ENCODE measurements around the gene CST6.
"Not testable (repeated sequence)": the region's sequence is repeated elsewhere in the genome, so short reads cannot be mapped to it uniquely, and the experiment has no call there.

The CST6 gene

DNA sequence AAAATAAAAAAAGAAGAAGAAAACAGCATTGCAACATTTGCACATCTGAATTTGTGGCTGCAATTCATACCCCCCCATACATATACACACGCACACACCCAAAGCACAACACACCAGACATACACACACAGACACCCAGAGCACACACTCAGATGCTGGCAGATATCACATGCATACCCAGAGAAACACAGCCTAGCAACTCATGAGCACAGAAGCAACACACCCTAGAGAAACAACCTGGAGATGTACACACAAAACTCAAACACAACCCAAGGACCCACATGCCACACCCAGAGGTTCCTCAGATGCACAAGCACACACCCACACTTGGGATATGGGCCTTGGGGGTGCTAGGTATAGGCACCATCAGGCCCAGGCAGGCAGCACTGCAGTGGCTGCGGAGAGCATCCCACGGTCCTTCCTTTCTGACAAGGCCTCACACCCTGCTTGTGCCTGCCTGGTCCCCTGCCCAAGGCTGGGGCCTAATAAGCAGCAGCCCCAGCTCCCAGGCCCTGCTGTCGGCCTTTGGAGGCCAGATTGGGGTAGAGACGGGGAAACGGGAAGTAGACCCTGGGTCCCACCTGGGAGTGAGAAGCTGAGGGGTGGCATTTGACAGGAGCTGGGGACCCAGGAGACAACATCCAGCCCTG is 3.1 kb downstream of the CST6 start:
- no peak for DNase-seq

DNA sequence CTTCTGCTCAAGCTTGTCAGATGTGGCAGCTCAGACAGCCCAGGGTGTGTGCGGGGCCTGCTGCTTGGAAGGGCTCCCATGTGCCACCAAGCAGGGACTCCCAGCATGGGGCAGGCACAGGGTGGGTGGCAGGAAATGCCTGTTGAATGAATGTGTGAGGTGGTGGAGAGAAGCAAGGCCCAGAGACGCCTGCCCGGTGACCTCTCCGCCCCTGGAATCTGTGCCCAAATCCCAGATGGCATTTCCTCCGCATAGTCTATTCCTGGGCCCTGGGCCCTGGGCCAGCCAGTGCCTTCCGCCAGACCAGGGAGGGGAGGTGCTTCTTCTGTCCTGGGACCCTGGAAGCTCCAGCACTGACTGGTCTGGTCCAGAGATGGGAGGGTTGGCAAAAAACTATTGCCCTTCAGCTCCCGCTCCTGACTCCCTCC is 3.7 kb downstream of the CST6 start:
- DNase-seq = no peak

DNA sequence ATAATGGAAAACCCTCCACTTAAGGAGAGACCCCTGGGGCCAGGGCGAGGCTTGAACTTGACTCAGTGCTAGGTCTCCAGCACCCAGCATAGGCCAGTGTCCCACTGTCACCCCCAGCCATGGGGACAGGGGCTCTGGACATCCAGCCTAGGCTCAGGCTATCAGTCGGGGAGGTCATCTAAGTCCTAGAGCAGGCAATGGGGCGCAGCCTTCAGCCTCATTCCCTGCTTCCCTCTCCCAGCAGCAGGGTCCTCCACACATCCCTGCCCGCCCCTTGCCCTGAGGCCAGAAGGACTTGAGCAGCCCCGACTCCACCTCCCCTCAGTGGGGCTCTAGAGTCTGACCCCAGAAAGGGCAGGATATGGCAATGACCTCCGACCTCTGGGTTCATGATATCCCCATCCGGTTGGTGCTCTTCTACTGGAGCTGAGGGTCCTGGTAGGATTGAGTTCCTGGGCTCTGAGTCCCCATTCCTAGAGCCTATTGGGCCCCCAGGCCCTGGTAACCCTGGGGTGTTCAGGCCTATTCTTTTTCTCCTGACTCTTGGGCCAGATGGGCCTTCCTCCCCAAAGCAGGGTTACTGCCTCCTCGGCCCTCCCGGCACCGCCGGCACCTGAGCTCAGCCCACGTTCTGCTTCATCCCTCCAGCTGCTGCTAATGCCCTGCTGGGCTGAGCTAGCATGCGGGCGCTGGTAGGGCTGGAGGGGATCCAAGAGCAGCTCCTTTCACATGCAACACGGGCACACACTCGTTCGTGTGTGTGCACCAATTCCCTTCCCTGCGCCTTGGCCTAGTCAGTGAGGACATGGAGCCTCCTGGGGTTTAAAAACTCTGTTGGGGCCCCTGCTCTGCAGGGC is 4.4 kb downstream of the CST6 start:
- no peak for DNase-seq

DNA sequence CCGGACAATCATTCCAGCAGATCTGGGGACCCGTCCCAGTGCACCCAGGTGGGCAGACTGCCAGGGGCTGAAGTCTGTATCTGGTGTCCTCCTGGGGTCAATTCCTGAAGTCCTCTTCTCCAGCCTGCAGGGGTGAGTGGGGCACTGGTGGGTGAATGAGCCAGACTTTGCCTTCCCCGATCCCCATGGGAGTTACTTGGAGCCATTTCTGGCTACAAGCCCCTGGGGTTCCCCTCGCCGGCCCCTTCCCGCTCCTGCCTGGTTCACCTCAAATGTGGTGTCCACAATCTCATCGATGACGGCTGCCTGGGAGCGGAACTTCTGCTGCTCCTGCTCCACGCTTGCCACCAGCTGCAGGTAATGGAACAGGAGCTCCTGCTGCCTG is 5.0 kb downstream of the CST6 start:
- DNase-seq = no peak

DNA sequence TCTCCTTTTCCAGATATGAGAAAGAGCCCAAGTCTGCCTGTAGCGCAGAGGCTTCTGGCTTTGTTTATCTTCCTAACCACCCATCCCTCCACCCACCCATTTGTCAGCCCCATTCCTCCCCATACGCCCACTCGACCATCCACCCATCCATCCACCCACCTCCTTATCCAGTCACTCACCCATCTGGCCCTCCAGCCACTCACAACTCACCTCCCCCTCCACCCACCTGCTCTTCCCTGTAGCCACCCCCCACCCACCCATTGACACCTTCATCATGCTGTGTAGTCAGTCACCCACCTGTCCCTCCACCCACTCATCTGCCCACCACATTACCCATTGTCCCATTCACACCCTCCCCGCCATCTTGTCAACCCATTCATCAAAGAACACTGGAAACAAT is 5.5 kb downstream of the CST6 start:
- no peak for DNase-seq

DNA sequence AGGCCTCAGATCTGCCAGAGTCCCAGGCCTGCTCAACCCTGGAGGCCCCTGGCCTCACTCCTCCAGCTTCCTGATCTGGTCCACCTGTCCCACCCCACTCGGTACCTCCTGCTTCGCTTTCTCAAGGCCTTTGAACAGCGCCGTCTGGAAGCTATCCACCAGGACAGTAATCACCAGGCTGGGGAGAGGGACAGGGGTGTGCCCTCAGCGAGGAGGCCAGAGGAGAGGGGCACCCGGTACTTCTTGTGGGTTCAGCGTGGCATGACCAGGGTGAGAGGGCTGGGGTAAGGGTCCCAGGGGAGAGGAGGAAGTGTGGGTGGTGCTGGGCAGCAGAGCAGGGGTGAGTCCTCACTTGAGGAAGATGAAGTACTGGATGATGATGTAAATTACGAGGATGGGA is 8.4 kb downstream of the CST6 start:
- DNase-seq = no peak

DNA sequence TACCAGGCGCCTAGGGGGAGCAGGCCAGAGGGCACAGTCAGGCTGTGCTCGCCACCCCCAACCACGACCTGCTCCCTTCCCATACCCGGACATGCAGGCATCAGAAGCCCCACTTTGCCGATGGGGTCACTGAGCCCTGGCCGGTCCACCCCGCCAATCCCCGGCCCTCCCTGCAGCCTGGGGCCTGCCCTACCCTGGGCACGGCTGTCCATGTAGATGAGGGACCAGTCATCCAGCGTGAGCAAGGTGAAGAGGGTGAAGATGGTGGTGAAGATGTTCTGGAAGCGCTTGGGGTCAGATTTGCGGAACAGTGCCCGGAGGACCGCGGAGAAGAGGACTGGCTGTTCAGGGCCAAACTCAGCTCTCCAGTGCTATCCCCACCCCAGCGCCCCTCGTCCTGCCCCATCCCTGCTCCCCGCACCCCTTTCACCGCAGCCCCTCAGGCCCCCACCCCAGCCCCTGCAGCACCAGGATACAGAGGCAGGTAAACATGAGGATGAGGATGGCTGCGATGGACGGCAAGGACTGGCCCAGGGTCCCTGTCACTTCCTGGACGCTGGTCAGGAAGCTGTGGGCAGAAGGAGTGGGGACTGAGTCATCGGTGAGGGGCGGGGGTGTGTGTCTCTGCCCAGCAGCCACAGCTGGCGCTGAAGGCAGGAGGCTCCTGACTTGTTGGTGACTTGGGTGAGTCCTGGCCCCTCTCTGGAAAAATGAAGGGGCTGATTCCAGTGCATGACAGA is 9.0 kb downstream of the CST6 start:
- peak in 1 of 51 donors; percentile 3 for DNase-seq

DNA sequence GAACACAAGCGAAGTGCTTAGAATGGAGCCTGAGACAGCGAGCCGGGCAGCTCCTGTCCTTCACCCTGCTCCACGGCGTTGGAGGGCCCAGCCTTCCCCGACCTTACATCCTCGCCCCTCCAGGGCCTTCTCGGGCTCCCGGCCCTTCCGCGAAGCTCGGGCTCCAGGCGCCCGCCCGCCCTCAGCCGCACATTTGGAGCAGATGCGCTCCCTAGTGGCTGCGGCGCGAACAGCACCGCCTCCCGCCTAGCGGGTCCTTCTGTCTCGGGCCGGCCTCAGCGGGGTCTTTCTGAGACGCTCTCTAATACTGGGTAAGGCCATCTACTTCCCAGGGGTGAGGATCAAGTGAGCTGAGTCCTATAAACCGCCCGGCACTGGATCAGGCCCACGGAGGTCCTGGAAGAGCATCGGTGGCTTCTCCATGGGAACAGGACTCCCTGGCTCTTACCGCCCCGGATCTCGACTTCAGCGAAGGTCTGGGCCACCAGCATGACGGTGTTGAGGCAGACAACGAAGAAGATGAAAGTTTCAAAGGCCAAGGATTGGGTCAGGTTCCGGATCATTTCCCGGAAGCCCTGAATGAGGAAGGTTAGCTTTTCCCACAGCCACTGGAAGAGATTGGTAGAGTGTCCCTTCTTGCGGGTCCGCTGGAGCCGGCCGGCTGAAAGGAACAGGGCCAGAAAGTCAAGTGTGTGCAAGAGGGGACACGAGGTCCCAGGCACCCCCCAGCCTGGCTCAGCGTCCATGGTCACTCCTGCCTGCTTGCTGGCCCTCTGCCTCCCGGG is 10.8 kb downstream of the CST6 start:
- DNase-seq = peak in 39 of 51 donors; percentile 5 to 76 (median 31)

DNA sequence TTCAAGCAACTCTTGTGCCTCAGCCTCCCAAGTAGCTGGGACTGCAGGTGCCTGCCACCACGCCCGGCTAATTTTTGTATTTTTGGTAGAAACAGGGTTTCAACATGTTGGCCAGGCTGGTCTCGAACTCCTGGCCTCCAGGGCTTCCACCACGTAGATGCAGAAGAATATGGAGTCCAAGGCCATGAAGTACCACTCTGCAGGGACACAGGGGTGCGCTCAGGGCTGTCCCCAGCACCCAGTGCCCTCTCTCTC is 11.3 kb downstream of the CST6 start:
- not testable (repeated sequence) for DNase-seq

DNA sequence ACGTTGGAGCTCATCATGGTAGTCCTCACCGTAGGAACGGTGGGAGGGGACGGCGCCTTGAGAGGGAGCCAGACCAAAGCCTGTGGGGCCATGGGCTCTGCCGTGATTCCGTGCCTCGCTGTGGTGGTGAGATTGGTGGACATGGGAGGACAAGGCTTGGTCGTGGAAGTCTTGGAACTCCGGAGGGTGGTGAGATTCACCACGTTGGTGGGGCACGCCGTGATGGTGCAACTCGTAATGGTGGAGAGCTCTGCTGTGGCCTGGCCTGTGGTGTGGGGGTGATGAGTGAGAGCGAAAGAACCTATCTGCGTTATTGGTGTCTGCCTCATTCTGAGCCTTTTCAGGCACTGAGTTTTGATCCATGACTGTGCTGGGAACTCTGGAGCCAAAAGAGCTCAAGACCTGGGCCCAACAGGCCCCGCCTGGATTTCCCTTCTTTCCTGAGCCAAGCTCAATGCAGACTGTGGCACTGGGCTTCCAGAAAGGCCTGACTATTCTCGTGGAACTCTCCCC is 14.3 kb downstream of the CST6 start, which contains the start of gene CATSPER1:
Gene CATSPER1, minus strand, starts transcription at position 463 of the 513 bp plus-strand sequence. Its CDS starts 100 bp downstream, at position 363.
- no peak for DNase-seq

DNA sequence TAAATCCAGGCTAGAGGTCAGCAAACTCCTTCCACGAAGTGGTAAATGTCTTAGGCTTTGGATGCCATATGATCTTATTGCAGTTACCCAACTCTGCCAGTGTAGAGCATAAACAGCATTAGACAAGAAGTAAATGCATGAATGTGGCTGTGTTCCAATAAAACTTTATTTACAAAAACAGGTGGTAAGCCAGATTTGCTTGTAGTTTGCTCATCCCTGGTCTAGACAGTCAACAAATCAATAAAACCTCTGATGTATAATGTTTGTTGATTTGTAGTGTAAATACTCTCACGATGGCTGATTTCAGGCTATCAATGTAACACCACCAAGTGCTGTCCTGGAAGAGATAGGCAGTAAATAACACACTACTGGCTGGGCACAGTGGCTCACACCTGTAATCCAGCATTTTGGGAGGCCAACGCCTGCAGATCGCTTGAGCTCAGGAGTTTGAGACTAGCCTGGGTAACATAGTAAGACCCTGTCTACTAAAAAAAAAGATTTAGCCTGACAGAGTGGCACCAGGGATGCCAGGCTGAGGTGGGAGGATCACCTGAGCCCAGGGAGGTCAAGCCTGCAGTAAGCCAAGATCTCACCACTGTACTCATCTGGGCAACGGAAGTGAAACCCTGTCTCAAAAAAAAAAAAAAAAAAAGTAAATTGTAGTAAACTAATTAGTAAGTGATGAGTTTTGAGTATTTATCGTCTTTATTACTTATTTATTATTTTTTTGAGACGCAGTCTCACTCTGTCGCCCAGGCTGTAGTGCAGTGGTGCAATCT is 21.3 kb downstream of the CST6 start:
- DNase-seq = no peak

DNA sequence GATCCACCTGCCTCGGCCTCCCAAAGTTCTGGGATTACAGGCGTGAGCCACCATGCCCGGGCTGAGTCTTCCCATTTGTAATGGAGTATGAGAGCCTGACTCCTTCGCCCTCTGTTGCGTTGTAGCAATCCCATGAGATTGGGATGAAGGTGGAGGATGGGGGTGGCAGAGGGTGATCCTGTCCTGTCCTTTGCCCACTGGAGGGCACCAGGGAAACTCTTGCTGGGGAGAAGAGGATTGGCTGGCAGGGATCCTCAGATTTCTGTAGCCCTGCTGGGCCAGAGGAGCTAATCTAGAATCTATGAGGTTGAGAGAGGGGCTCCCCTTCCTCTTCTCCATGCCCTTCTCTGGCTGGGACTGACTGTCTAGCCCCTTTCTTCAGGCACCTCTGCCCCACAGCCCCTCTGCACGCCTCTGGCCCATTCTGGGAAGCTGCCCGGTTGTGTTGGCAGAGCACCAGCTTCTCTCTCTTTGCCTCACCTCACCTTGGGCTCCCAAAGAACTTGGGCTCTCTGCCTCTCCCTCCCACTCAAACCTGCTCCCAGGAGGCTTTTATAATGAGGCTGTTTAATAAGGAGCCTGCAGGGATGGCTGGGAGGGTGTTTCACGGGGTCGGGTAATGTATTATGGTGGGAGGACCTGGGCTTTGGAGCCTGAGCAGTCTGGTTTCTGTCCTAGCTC is 24.0 kb downstream of the CST6 start:
- DNase-seq = no peak

DNA sequence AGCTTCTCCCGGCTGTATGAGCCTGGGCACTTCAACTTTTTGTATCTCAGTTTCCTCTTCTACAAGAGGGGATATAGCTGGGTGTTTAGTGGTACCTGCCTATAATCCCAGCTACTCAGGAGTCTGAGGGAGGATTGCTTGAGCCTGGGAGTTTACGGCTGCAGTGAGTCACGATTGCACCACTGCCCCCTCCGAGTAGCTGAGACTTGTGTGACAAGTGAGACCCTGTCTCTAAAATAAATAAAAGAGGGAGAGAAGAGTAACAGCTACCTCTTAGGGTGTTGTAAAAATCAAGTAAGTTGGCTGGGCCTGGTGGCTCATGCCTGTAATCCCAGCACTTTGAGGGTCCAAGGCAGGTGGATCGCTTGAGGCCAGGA is 24.5 kb downstream of the CST6 start:
- no peak for DNase-seq

DNA sequence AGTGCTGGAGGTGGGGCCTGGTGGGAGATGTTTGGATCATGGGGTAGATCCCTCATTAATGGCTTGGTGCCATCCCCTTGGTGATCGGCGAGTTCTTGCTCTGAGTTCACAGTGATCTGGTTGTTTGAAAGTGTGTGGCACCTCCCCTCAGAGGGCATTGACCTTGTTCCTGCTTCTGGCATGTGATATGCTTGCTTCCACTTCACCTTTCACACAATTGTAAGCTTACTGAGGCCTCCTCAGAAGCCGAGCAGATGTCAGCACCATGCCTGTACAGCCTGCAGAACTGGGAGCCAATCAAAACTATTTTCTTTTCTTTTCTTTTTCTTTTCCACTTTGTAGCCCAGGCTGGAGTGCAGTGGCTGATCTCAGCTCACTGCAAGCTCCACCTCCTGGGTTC is 25.5 kb downstream of the CST6 start:
- DNase-seq = no peak

DNA sequence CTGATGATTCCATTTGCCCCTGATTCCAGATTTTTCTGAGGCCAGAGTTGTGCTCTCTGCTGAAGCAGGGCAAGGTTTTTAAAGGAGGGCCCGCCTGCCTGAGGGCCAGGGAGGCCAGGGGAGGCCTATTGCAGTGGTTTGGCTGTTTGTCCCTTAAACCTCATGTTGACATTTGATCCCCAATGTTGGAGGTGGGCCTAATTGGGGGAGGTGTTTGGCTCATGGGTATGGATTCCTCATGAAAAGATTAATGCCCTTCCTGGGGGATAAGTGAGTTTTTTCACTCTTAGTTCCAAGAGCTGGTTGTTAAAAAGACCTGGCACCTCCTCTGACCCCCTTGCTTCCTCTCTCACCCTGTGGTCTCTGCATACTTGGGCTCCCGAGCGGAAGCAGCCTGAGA is 28.0 kb downstream of the CST6 start:
- no peak for DNase-seq

DNA sequence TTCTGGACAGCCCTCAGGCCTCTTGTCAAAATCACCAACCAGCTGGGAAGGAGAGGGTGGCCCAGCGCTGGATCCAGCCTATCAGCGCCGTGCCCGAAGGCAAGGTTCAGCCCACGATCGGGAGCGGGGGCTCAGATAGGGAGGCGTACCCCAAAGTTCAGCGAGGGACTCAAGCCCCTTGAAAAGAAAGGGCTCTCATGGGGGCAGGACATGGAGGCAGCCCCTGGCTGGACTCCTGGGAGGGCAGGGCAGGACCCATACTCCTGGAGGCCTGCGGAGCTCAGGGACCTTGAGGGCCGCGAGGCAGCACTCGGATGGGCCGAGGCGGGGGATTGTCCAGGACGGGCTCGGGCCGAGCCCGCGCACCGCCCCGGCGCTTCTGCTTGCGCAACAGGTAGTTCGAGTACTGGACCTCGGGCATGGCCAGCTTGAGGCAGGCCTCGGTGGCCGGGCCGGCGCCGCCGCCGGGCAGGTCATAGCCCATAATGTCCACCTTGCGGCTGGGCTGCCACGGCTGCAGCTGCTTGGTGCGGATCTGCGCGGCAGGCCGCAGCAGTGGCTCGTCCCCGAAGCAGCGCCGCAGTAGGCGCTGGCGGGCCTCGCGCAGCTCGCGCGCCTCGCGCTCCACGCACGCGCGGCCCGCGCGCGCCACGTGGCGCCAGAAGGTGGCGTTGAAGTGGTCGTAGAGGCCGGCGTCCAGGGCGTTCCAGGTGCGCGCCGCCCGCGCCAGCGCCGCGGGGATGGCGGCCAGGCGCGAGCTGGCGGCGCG is 30.6 kb downstream of the CST6 start:
- DNase-seq = no peak

DNA sequence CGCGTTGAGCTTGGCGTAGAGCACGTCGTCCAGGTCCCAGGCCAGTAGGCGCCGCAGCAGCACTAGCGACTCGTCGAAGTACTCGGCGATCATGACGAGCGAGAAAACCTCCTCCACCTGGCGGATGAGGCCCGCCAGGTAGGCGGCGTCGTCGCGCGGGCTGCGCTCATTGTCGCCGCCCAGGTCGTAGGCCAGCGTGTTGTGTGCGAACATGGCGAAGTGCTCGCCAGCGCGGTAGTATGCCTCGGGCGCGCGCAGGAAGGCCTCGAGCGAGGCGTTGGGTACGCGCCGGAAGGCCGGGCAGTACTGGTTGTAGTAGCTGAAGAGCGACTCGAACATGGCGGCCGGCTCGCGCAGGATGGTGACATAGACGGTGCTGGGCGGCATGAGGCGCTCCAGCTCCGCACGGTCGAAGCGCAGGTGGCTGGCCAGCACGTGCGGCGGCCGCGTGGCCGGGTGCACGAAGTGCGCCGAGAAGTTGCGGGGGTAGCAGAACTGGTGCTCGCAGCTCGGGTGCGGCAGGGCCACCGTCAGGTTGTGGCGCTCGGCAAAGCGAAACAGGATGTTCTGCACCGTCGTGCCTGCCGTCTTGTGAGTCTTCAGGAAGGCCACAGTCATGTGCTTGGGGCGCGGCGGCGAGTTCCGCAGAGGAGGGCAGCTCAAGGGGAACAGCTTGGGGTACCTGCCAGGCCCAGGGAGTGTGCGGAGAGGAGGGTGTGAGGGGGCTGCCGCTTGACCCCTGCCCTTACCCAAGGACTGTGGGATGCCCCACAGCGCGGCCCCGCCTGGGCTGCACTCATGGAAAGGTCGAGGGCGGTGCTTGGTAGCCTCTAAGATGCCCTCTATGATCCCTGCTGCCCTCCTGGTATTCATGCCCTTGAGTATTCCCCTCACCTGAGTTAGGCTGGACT is 31.4 kb downstream of the CST6 start:
- no peak for DNase-seq

DNA sequence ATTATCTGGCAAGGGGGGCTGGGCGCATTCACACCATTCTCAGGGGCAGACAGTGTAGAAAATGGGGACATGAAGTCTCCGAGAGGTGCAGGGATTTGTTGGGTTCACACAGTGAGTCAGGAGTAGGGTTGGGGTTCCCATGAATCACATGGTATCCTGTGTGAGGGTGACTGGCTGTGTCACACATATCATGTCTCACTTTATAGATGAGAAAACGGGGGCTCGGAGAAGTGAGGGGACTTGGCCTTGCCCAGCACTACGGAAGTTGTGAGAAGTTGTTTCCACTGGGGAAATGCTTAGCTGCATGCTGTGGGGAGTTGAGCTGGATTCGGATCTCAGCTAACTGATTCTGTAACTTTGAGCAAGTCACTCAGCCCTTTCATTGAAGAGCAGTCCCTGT is 32.9 kb downstream of the CST6 start:
- no peak for DNase-seq

Data from hypothalamus (tissue), 51 donors.